Spleen (tissue), 7 donors: Measurements from ENCODE around the gene RBMXL2.

Source experiments
- POLR2AphosphoS5 ChIP-seq, 3 donors: sonication (generic); formaldehyde crosslinking; IDR thresholded peaks; one replicate each; pipeline ENCODE4 v1.5.1; 2017; ENCODE audit warnings: antibody characterized with exemption in 3 of 3
- TF ChIP-seq, protein P1 (sequence below), 11 experiments: fragments of 200-600 bp in 7 of 11; fragments of 450-650 bp in 4 of 11; sonication (generic) in 4 of 11; IDR thresholded peaks in 8 of 11; conservative IDR thresholded peaks in 3 of 11; 1 replicate in 7 of 11; 2 replicates in 4 of 11; pipeline versions ENCODE4 v1.4.0 to v1.8.0; 2016 to 2021; ENCODE audit warnings: antibody characterized with exemption in 11 of 11, inconsistent platforms in 4 of 11, mild to moderate bottlenecking in 1 of 11
- donor health status: DM: no; HTN: no; CAD: no; lungs with moderate emphysema.
- donor health status: DM: no; HTN: no; CAD: no.
- donor health status: DM: no; HTN: no; CAD: no.

DNA sequence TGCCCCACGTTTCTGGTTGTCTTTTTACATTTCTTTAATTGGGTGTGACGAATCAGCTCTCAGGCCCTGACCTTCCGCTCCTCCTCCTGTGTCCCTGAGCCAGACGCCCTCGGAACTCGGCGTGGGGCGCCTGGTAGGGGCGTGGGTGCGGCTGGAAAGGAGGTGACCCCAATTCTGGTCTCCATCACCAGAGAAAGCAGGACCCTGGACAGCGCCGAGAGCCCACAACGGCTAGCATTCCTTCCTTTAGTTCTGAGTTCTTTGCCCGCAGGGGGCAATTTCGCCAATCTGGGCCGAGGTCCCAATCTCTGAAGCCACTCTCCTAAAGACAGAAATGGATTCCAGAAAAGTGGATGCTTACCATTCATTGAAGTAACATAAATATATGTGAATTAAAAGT lies 11.7 kb upstream of the RBMXL2 start:
- TF ChIP-seq POLR2AphosphoS5 (IDR thresholded peaks at IDR 0.05): no peak
- TF ChIP-seq, protein P1, sequence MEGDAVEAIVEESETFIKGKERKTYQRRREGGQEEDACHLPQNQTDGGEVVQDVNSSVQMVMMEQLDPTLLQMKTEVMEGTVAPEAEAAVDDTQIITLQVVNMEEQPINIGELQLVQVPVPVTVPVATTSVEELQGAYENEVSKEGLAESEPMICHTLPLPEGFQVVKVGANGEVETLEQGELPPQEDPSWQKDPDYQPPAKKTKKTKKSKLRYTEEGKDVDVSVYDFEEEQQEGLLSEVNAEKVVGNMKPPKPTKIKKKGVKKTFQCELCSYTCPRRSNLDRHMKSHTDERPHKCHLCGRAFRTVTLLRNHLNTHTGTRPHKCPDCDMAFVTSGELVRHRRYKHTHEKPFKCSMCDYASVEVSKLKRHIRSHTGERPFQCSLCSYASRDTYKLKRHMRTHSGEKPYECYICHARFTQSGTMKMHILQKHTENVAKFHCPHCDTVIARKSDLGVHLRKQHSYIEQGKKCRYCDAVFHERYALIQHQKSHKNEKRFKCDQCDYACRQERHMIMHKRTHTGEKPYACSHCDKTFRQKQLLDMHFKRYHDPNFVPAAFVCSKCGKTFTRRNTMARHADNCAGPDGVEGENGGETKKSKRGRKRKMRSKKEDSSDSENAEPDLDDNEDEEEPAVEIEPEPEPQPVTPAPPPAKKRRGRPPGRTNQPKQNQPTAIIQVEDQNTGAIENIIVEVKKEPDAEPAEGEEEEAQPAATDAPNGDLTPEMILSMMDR (IDR thresholded peaks at IDR 0.05 in 8 of 11, conservative IDR thresholded peaks at IDR 0.05 in 3 of 11): no peak
